ENCODE measurements around the gene IGF1R. TPM values are rescaled to one million over a fixed set of nuclear protein-coding genes. Genes with fewer than 3 reads are reported as not detected.

The IGF1R gene
- total RNA-seq, 1 donor from 2014 or later: 85.9 TPM

GRCh38 chr15:98966091-98966787 is 317.9 kb downstream of the IGF1R start:
- no peak for ATAC-seq
- intact Hi-C loops (cut with DNase I): no loop called here
- DNase-seq (ENCODE audit: low spot score): no peak

GRCh38 chr15:98967096-98967495 is 318.8 kb downstream of the IGF1R start:
- DNase-seq (ENCODE audit: low spot score) (no peak), ATAC-seq (no peak)
- intact Hi-C loops (cut with DNase I): no loop called here

DNA sequence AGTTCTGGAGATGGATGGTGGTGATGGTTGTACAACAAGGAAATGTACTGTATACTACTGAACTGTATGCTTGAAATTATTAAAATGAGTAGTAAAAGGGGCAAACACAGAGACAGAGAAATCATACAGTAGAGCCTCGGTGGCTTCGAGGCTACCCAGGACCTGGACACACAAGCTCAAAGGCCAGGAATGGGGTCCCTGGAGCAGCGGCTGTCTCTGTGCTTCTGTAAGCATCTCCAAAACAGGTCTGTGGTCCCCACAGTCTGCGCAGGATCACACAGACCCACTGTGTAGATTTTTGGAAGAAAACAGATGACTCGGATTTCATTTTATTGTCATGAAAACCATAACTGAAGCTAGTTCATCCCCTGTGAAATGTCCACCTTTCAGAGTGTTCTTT is 319.6 kb downstream of the IGF1R start:
- intact Hi-C loops (cut with DNase I): no loop called here
- ATAC-seq (no peak), DNase-seq (ENCODE audit: low spot score) (no peak)

DNA sequence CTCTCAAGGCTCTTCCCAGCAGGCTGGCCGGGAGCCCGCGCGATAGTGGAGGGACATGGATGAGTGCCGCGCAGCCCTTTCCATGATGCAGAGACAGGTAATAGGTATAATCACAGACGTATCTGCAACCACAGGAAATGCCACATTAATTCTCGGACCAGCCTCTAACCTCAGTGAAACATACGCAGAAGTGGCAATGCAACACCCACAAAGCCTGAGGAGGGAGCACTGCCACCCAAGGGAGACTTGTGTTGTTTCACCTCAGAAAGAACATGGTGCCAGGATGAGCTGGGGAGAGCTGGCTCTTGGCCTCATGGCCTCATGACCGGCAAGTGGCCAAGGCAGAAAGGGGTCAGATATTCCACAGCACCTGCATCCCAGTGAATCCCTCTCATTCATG is 320.2 kb downstream of the IGF1R start:
- intact Hi-C loops (cut with DNase I): no loop called here
- DNase-seq (ENCODE audit: low spot score): no peak
- ATAC-seq: no peak

DNA sequence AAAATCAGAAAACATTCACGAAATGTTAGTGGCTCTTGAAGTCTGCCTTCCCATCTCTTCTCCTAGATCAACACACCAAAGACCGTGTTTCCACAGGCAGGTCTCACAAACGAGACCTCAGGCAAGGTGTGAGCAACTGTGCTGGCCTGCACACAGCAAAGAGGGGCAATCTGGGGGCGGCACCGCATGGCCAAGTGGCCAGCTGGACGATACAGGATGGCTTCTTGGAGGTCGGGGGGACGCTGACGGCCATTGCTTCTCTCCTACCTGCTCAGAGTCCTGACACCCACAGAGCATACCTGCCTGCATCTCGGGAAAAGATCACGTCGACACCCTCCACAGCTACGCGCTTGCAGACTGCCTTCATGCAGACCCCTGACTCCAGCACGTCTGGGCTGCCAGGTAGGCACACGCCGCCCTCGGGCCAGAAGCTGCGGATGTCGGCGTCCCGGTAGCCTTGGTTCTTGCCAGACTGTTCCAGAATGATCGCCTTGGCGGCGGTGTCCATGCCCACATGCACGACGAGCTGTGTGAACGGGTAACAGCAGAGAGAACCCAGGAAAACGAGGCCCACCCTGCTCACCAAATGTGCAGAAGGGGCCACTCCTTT is 320.9 kb downstream of the IGF1R start:
- ATAC-seq: no peak
- no peak for DNase-seq (ENCODE audit: low spot score)
- intact Hi-C loops (cut with DNase I): no loop called here

DNA sequence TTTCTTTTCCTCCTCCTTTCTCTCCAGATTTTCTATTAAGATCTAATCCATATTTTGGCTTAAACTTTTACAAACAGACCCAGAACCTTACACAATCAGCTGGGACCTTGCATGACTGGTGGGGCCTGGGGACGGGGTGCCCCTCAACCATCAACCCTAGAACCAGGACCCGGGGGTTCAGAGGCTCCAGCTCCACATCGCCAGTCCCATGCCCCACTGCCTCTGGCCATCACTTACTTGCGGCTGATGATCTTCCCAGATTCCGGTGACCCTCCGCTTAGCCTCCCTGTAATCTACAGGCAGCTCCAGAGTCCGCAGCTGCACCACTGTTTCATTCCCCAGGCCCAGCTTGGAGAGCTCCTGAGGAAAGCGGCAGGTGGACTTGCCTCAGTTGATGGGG is 322.5 kb downstream of the IGF1R start:
- ATAC-seq (no peak), DNase-seq (ENCODE audit: low spot score) (no peak)
- intact Hi-C loops (cut with DNase I): no loop called here

DNA sequence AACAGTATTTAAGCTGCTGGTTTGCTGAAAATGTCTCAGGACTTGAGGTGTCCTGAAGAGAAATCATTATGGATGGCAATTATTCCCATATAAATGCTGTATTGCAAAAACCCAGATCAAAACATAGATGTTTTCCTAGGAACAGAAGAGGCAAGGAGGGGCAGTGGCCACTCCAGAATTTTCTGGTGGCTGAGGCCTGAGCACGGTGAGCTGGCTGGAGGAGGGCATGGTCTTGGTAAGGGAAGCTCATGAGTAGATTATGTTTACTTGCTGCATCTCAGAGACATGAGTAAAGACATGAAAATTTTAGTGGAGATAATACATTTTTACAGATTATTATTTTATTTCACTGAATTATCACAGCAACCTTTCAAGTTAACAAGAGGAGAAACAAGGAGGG is 328.2 kb downstream of the IGF1R start:
- ATAC-seq (no peak), DNase-seq (ENCODE audit: low spot score) (no peak)
- intact Hi-C loops (cut with DNase I): no loop called here

GRCh38 chr15:98977441-98977840 is 329.1 kb downstream of the IGF1R start:
- intact Hi-C loops (cut with DNase I): no loop called here
- no peak for ATAC-seq
- DNase-seq (ENCODE audit: low spot score): no peak

DNA sequence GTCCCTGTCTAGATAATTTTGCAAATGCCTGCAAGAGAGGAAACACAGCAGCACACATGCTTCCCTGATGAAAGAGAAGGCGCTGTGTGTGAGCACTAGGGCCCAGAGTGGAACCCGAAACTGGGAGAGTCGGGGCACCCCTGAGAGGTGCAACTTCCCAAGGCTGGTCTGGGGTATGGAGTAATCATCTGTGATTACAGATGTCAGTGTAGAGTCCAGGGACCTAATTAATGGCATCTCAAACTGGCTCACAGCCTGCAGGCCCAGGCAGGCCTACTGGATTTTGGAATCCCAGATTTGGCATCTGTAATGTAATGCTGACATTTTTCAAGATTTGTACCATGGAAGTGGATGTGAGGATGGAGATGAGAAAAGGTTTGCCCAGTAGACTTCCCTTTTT is 329.8 kb downstream of the IGF1R start:
- DNase-seq (ENCODE audit: low spot score): no peak
- no peak for ATAC-seq
- intact Hi-C loops (cut with DNase I): no loop called here

GRCh38 chr15:98980899-98981228 is 332.5 kb downstream of the IGF1R start:
- ATAC-seq: no peak
- DNase-seq (ENCODE audit: low spot score): no peak
- intact Hi-C loops (cut with DNase I): no loop called here

DNA sequence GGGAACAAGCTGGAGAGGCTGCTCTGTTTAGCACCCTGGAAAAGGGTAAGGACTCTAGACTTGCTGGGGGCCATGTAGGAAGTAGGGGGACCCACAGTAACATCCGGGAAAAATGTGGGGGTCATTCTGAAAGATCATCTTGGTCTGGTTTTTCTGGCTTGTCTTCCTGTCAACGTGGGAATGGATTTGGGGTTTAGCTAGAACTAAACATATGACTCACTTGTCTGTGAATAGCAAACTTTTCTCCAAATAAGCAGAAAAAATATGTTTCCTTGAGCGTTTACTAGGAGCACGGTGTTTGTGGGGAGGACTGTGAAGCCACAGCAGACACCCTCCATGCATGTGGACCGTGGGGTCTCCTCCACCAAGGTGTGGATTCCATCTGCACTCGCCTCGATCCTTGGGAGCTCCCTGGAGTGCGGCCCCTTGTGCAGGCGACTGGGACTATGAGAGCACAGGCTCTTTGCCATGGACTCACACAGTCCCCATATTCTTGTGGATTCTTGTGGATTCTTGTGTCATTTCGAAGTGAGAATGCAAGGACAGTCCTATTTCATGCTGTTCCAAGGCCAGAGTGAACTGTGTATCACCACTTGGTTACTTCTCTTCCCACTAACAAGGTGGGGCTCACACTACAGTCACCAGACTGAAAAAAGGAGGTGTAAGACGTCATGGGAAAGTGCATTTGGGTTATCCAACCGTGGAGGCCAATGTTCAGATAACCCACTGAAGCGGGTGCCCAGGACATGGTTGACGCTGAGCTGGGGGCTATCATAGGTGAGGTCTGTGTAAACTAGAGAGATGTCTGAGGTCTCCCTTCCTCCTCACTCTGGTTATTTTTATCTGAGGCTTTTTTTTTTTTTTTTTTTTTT is 333.7 kb downstream of the IGF1R start:
- DNase-seq (ENCODE audit: low spot score) (no peak), ATAC-seq (peak; percentile 13)
- intact Hi-C loops (cut with DNase I): no loop called here

DNA sequence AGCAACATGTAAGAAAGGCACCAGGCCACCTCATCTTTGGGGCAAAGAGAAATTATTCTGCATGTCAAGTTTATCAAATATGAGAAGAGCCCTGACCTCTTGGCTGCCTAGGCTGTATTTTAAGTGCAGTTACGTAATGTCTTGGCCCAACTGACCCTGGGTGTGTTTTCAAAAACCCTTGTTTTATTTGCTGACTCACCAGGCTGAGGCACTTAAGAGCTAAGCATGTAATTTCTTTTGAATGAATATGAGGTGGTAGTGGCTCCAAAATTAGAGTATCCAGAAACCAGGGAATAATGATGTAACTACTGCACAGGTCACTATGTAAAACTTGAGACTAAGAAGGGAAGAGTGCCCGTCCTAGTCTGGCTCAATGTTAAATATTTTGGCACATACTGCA is 335.0 kb downstream of the IGF1R start:
- DNase-seq (ENCODE audit: low spot score): no peak
- intact Hi-C loops (cut with DNase I): no loop called here
- ATAC-seq: peak; percentile 96

- ATAC-seq (no peak), DNase-seq (ENCODE audit: low spot score) (no peak)
- intact Hi-C loops (cut with DNase I): no loop called here
These were observed 337.9 kb downstream of the IGF1R start for GRCh38 chr15:98986281-98986680.

GRCh38 chr15:98994892-98995291 is 346.6 kb downstream of the IGF1R start:
- DNase-seq (ENCODE audit: low spot score) (no peak), ATAC-seq (no peak)
- intact Hi-C loops (cut with DNase I): no loop called here

DNA sequence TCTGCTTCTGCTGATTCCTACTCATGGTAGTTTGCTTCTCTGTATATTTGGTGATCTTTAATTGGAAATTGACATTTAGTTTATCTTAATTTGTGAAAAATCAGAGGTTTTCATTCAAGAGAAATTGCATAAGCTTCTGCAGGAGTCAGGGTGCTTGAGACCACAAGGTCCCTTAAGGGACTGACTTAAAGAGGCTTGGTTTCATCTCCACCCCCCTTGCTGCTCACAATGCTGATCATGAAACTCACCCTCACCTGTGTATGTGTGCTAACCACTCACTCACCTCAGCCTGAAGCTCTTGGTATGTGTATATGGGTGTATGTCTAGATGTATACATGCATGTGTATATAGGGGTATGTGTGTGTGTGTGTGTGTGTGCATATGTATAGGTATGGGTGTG is 347.8 kb downstream of the IGF1R start:
- intact Hi-C loops (cut with DNase I): no loop called here
- ATAC-seq: no peak
- no peak for DNase-seq (ENCODE audit: low spot score)

DNA sequence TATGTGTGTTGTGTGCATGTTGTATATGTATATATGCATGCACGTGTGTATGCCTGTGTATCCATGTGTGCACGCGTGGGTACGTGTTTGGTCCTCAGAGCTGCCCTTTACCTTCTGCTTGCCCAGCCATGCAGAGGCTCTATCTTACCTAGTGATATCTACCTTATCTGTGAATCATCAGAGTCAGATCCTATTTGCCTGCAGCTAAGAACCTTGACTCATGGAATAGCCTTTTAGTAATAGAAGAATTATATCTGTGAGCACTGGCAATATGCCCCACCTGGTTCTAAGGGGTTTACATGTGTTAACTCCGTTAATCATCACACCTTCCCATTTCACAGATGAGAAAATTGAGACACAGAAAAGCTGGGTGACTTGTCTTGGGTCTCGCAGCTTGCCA is 348.3 kb downstream of the IGF1R start:
- ATAC-seq (no peak), DNase-seq (ENCODE audit: low spot score) (no peak)
- intact Hi-C loops (cut with DNase I): no loop called here

DNA sequence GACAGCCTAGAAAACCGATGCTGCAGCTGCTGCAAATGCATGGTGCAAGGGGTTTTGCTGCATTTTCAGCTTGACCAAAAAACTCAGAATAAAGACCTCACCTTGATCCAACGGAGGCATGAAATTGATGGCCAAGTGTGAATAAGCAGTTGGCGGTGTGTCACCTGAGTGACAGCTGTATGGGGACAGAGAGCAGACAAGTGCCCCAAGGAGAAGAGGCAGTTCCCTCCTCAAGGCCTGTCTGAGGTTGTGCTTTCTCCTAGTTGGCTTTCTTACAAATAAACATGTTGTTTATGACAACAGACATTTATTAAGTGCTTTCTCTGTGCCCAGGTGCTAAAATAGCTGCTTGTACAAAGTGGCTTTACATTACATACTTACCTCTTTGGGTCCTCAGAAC is 349.0 kb downstream of the IGF1R start:
- ATAC-seq (no peak), DNase-seq (ENCODE audit: low spot score) (no peak)
- intact Hi-C loops (cut with DNase I): no loop called here

DNA sequence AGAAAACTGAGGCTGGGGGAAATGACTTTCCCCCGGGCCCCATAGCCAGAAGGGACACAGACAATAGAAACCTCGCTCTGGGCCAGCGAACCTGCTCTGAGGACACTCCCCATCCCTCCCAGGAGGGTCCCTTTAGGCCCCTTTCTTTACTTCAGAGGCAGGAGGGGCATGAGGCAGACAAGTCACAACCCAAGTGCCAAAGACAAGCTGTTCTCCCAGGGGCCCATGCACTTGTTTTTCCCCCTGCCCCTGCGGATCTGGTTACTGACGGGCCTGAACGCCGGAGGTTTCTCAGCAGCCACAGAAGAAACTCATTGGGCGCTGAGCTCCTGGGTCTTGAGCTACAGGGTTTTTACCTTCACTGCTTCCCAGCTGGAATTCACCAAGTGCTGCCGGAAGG is 349.4 kb downstream of the IGF1R start:
- no peak for ATAC-seq
- intact Hi-C loops (cut with DNase I): no loop called here
- no peak for DNase-seq (ENCODE audit: low spot score)

DNA sequence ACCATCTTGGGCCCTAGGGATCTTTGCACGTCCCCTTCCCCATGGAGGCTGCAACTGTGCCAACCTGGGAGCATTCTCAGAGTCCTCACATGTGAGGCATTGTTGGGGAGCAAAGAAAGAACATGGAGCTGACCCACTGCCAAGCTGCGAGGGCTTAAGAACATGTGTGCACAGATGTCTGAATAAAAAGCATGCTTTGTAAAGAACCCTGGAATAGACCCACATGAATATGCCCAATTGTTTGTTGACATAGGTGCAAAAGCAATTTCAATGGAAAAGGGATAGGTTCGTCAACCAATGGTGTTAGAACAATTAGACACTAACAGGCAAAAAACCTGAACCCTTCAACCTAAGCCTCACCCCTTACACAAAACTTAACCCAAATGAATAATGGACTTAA is 349.9 kb downstream of the IGF1R start:
- intact Hi-C loops (cut with DNase I): no loop called here
- DNase-seq (ENCODE audit: low spot score): no peak

DNA sequence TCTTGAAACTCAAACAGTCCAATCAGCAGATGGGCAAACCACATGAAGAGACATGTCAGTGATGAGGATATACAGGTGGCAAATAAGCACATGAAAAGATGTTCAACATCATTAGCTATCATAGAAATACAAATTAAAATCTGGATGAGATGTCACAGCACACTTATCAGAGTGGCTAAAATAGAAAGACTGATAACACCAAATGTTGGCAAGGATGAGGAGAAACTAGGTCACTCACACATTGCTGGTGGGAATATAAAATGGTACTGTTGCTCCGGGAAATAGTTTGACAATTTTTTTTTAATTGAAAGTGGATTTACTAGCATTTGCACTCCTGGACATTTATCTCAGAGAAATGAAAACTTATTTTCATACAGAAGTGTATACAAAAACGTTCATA is 350.9 kb downstream of the IGF1R start:
- intact Hi-C loops (cut with DNase I): no loop called here
- ATAC-seq (no peak), DNase-seq (ENCODE audit: low spot score) (no peak)

More for the DNA sequence above, 349.9 kb downstream of the IGF1R start:
- no peak for ATAC-seq

All from sciatic nerve (tissue), 2 donors.